ENCODE data around the gene CNNM2.

GRCh38 chr10:103103989-103104388 lies 185.9 kb downstream of the CNNM2 start:
- TF ChIP-seq POLR2A (IDR thresholded peaks at IDR 0.05; ENCODE audit: low read depth, low read length) (no peak), POLR2AphosphoS5 (IDR thresholded peaks at IDR 0.05; ENCODE audit: low read depth, low read length) (no peak), TAF1 (IDR thresholded peaks at IDR 0.05; ENCODE audit: borderline replicate concordance, low read depth, low read length) (no peak)
